Sigmoid colon (tissue), 4 donors: ENCODE measurements around the gene CARS1.
A peak's percentile ranks its signal among the peaks of the same experiment; 100 is the strongest.

Experiments used
- EP300 ChIP-seq, 4 donors: sonication (generic); formaldehyde crosslinking; IDR thresholded peaks; one replicate each; pipeline ENCODE4 v1.6.1; 2017; ENCODE audit warnings: antibody characterized with exemption in 4 of 4
- TF ChIP-seq, protein P1 (sequence below), 4 experiments: fragments of 450-650 bp in 3 of 4; fragments of 200-600 bp in 1 of 4; IDR thresholded peaks; one replicate each; pipeline ENCODE4 v1.5.1; 2016 to 2019; ENCODE audit warnings: antibody characterized with exemption in 4 of 4, mild to moderate bottlenecking in 3 of 4, moderate library complexity in 2 of 4

DNA sequence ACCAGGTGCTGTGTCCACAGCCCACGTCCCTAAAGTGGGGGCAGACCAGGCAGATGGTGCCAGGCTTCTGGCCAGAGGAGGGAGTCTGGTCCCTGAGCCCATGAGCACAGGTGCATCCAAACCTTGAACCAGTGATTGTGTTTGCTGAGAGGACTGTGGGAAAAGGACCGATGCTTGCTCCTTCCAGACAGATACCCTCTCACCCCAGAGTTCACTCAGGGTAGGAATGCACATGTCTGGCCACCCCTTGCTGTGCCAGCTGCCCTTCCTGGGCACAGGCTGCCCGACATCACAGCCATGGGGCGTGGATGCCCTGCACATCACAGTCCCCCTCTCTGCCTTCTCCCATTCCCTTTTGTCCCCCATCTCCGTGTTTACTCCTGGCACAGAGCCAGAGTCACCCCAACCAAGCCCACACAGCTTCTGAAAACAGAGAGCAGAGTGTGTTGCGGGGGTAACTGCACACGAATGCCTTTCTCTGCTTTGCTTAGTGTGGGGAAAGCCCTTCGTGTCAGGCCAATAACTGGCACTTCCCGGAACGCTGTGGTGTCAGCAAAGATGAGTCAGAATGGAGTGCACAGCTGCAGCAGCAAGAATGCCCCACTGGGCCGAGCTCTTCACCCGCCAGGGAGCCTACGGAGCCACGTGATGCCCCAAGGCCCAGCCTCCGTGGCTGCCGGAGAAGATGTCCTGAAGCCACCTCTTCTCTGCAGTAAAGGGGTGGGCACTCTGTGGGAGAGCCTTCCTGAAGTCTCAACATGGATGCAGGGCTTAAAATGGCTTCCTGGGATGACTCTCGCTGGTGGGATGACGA lies 7.6 kb downstream of the CARS1 start:
- TF ChIP-seq, protein P1, sequence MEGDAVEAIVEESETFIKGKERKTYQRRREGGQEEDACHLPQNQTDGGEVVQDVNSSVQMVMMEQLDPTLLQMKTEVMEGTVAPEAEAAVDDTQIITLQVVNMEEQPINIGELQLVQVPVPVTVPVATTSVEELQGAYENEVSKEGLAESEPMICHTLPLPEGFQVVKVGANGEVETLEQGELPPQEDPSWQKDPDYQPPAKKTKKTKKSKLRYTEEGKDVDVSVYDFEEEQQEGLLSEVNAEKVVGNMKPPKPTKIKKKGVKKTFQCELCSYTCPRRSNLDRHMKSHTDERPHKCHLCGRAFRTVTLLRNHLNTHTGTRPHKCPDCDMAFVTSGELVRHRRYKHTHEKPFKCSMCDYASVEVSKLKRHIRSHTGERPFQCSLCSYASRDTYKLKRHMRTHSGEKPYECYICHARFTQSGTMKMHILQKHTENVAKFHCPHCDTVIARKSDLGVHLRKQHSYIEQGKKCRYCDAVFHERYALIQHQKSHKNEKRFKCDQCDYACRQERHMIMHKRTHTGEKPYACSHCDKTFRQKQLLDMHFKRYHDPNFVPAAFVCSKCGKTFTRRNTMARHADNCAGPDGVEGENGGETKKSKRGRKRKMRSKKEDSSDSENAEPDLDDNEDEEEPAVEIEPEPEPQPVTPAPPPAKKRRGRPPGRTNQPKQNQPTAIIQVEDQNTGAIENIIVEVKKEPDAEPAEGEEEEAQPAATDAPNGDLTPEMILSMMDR (IDR thresholded peaks at IDR 0.05) = peak in 3 of 4 experiments; percentile 10 to 32 (median 12)
- peak in 2 of 4 donors; percentile 59 to 84 for TF ChIP-seq EP300 (IDR thresholded peaks at IDR 0.05)
